ENCODE results near the gene CDKN1A. TPM values are rescaled to one million over a fixed set of nuclear protein-coding genes. Genes with fewer than 3 reads are reported as not detected.

CDKN1A gene
- total RNA-seq, 1 experiment from 2014 or later, result 75.1 TPM

DNA sequence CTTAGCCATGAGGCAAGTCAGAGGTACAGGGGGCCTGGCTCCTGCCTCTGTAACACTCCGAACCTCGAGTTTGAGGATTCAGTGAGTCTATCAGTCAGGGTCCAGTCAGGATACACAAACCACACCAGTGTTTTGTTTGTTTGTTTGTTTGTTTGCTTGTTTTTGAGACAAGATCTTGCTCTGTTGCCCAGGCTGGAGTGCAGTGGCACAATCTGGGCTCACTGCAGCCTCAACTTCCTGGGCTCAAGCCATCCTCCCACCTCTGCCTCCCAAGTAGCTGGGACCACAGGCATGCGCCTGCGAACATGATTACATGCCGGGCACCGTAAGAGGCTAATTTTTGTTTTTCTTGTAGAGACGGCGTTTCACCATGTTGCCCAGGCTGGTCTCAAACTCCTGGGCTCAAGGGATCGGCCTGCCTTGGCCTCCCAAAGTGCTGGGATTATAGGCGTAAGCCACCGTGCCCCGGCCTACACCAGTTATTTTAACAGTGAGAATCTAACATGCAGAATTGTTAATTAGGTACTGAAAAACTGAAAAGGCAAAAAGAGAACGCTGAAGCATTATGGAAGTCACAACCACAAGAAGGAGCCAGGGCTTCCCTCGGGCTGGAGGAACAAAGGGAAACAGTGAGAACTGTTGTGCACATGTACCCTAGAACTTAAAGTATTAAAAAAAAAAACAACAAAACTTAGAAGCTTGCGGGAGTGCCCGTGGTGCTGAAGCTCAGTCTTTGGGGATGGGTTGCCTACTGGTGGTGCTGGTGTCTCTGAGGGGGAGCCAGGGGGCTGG lies 44.0 kb upstream of the CDKN1A start:
- Mint-ChIP-seq H3K36me3 (no peaks in the 10 kb centered on the region), H3K27me3 (ENCODE audit: low read depth) (no peaks in the 10 kb centered on the region), H3K4me3 (no peak overlapping the region), H3K9me3 (no peaks in the 10 kb centered on the region), H3K27ac (no peak overlapping the region), H3K4me1 (peaks cover 9% of the 10 kb centered on the region; the same call in 1 of the 2 replicates)
- ATAC-seq, result no peak
- TF ChIP-seq, protein P1, sequence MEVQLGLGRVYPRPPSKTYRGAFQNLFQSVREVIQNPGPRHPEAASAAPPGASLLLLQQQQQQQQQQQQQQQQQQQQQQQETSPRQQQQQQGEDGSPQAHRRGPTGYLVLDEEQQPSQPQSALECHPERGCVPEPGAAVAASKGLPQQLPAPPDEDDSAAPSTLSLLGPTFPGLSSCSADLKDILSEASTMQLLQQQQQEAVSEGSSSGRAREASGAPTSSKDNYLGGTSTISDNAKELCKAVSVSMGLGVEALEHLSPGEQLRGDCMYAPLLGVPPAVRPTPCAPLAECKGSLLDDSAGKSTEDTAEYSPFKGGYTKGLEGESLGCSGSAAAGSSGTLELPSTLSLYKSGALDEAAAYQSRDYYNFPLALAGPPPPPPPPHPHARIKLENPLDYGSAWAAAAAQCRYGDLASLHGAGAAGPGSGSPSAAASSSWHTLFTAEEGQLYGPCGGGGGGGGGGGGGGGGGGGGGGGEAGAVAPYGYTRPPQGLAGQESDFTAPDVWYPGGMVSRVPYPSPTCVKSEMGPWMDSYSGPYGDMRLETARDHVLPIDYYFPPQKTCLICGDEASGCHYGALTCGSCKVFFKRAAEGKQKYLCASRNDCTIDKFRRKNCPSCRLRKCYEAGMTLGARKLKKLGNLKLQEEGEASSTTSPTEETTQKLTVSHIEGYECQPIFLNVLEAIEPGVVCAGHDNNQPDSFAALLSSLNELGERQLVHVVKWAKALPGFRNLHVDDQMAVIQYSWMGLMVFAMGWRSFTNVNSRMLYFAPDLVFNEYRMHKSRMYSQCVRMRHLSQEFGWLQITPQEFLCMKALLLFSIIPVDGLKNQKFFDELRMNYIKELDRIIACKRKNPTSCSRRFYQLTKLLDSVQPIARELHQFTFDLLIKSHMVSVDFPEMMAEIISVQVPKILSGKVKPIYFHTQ (CRISPR knock-in tag; IDR thresholded peaks at IDR 0.05), result no peak
- no peak for TF ChIP-seq GTF2I (CRISPR knock-in tag; conservative IDR thresholded peaks at IDR 0.05)
- no peak for TF ChIP-seq CREB1 (CRISPR knock-in tag; IDR thresholded peaks at IDR 0.05)
- TF ChIP-seq ZNF219 (CRISPR knock-in tag; IDR thresholded peaks at IDR 0.05; ENCODE audit: borderline replicate concordance), result no peak
- TF ChIP-seq NR1H2 (CRISPR knock-in tag; IDR thresholded peaks at IDR 0.05), result no peak
- no peak for DNase-seq (ENCODE audit: low spot score)
- ChIA-PET POLR2A (no interaction called here), CTCF (interaction anchor here (1.0 kb wide), 1 partner anchor 125 kb away, joined by 4 read pairs; no protein-coding TSS in a partner anchor)

DNA sequence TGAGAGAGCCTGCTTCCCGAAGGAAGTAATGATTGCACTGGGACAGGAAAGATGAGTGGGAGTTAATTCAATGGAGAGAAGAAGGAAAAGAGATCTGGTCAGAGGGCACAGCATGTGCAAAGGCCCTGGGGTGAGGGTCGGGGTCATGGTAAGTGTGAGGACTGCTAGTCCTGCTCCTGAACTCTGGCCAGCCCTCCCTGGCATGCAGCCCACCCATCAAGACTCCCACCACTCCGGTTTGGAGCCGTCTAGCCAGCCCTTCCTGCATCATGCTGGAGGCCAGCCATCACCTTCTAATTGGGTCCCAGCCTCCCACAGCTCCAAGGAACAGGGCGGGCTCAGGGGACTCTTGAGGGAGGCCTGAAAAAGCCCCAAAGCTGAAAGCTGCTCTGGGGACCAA lies 42.2 kb upstream of the CDKN1A start:
- POLR2A ChIA-PET, result no interaction called here
- ATAC-seq, result no peak
- H3K27ac Mint-ChIP-seq, result no peak overlapping the region
- H3K36me3 Mint-ChIP-seq, result no peaks in the 10 kb centered on the region
- no peaks in the 10 kb centered on the region for H3K9me3 Mint-ChIP-seq
- TF ChIP-seq, protein P2, sequence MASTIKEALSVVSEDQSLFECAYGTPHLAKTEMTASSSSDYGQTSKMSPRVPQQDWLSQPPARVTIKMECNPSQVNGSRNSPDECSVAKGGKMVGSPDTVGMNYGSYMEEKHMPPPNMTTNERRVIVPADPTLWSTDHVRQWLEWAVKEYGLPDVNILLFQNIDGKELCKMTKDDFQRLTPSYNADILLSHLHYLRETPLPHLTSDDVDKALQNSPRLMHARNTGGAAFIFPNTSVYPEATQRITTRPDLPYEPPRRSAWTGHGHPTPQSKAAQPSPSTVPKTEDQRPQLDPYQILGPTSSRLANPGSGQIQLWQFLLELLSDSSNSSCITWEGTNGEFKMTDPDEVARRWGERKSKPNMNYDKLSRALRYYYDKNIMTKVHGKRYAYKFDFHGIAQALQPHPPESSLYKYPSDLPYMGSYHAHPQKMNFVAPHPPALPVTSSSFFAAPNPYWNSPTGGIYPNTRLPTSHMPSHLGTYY (CRISPR knock-in tag; IDR thresholded peaks at IDR 0.05), result no peak
- TF ChIP-seq, protein P3, sequence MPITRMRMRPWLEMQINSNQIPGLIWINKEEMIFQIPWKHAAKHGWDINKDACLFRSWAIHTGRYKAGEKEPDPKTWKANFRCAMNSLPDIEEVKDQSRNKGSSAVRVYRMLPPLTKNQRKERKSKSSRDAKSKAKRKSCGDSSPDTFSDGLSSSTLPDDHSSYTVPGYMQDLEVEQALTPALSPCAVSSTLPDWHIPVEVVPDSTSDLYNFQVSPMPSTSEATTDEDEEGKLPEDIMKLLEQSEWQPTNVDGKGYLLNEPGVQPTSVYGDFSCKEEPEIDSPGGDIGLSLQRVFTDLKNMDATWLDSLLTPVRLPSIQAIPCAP (CRISPR knock-in tag; IDR thresholded peaks at IDR 0.05), result no peak
- no peak for TF ChIP-seq FOXP1 (CRISPR knock-in tag; IDR thresholded peaks at IDR 0.05; ENCODE audit: borderline replicate concordance)
- no peak overlapping the region for H3K4me3 Mint-ChIP-seq
- CTCF ChIA-PET, result interaction anchor here (1.0 to 1.3 kb wide), 2 partner anchors 43 to 249 kb away, joined by 3 read pairs; no protein-coding TSS in a partner anchor
- no peak for DNase-seq (ENCODE audit: low spot score)
- no peaks in the 10 kb centered on the region for H3K27me3 Mint-ChIP-seq (ENCODE audit: low read depth)
- peaks cover 11% of the 10 kb centered on the region for H3K4me1 Mint-ChIP-seq

DNA sequence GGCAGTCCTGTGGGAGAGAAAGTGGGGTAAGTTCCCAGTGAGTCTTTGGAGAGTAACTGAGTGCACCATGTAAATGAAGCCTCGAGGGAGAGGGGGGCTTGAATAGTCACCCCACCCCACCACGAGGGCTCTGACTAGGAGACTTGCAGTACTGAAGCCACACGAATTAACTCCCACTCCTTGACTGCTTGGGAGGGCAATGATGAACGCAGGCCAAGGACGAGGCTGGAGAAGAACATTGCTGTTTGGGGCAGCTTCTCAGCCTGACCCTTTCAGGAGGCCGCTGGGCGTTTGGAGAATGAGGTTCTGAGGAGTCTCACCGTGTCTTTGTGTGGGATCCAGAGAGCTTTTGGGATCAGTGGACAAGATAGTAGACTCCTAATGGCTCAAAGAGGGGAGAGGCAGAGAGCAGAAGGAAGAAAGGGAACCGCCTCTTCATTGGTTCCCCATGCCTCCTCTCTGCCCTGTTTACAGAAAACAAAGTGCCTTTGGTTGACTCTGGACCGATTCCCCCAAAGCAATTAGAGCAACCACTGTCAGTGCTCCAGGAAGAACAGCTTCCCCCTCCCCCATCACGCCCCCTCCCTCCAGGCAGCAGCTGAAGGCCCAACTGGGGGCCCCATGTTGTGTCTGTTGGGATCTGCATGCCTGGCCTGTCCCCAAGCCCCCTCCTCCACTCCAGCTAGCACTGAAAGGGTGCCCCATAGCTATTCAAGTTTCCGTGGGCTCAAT lies 41.7 kb upstream of the CDKN1A start:
- DNase-seq (ENCODE audit: low spot score) (no peak), ATAC-seq (no peak)
- ChIA-PET POLR2A (no interaction called here), CTCF (interaction anchor here (1.3 kb wide), 1 partner anchor 249 kb away, joined by 3 read pairs; no protein-coding TSS in a partner anchor)
- Mint-ChIP-seq H3K27me3 (ENCODE audit: low read depth) (no peaks in the 10 kb centered on the region), H3K4me1 (peaks cover 15% of the 10 kb centered on the region), H3K36me3 (no peaks in the 10 kb centered on the region), H3K27ac (no peak overlapping the region), H3K4me3 (no peak overlapping the region), H3K9me3 (no peaks in the 10 kb centered on the region)
- TF ChIP-seq TEAD1 (CRISPR knock-in tag; IDR thresholded peaks at IDR 0.05) (no peak), TEAD4 (CRISPR knock-in tag; IDR thresholded peaks at IDR 0.05) (no peak), JAZF1 (CRISPR knock-in tag; IDR thresholded peaks at IDR 0.05) (no peak)
- TF ChIP-seq, protein P1 (CRISPR knock-in tag; IDR thresholded peaks at IDR 0.05), result no peak
- TF ChIP-seq, protein P4, sequence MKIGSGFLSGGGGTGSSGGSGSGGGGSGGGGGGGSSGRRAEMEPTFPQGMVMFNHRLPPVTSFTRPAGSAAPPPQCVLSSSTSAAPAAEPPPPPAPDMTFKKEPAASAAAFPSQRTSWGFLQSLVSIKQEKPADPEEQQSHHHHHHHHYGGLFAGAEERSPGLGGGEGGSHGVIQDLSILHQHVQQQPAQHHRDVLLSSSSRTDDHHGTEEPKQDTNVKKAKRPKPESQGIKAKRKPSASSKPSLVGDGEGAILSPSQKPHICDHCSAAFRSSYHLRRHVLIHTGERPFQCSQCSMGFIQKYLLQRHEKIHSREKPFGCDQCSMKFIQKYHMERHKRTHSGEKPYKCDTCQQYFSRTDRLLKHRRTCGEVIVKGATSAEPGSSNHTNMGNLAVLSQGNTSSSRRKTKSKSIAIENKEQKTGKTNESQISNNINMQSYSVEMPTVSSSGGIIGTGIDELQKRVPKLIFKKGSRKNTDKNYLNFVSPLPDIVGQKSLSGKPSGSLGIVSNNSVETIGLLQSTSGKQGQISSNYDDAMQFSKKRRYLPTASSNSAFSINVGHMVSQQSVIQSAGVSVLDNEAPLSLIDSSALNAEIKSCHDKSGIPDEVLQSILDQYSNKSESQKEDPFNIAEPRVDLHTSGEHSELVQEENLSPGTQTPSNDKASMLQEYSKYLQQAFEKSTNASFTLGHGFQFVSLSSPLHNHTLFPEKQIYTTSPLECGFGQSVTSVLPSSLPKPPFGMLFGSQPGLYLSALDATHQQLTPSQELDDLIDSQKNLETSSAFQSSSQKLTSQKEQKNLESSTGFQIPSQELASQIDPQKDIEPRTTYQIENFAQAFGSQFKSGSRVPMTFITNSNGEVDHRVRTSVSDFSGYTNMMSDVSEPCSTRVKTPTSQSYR (CRISPR knock-in tag; IDR thresholded peaks at IDR 0.05), result no peak
- TF ChIP-seq, protein P2 (CRISPR knock-in tag; IDR thresholded peaks at IDR 0.05), result no peak
- TF ChIP-seq, protein P5, sequence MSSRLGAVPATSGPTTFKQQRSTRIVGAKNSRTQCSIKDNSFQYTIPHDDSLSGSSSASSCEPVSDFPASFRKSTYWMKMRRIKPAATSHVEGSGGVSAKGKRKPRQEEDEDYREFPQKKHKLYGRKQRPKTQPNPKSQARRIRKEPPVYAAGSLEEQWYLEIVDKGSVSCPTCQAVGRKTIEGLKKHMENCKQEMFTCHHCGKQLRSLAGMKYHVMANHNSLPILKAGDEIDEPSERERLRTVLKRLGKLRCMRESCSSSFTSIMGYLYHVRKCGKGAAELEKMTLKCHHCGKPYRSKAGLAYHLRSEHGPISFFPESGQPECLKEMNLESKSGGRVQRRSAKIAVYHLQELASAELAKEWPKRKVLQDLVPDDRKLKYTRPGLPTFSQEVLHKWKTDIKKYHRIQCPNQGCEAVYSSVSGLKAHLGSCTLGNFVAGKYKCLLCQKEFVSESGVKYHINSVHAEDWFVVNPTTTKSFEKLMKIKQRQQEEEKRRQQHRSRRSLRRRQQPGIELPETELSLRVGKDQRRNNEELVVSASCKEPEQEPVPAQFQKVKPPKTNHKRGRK (CRISPR knock-in tag; IDR thresholded peaks at IDR 0.05; ENCODE audit: borderline replicate concordance), result no peak

Data from WTC11 (cell line).